Measurements from ENCODE around the gene FBXW8.

The FBXW8 gene

DNA sequence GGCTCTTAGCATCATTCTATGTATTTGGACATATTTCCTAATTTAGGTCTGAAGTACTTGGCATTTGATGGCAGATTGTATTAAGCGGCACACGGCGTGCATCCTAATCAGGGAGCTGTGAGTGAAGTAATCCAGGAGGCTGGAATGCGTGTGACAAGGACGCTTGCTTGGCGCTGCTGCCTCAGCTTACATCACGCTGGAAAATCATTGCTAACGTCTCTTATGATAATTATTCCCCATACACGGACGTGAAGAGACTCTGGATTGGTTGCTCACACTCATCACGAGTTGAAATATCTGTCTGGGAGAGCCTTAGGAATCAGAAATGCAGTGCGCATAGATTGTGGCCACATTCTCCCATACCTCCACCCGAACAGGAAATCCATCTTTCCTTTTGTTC is 85.3 kb downstream of the FBXW8 start:
- no peak for DNase-seq (ENCODE audit: low read depth in 2 of 2)

DNA sequence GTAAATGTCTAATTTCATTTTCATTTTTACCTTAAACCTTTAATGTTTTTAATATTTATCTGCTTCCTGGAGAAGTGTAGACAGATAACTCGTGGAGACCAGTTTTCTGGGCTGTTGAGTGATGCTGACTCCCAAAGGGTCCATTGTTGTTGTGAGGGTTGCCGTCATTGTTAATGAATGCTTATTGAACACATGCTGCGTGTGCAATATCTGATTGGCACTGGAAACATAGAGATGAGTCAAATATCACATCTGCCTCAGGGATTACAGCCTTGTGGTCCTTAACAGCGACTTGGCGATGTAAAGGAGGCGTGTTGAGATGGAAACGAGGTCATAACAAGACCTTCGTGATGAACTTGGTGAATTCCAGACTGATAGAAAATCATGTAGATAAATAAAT is 85.9 kb downstream of the FBXW8 start:
- DNase-seq (ENCODE audit: low read depth in 2 of 2): no peak

DNA sequence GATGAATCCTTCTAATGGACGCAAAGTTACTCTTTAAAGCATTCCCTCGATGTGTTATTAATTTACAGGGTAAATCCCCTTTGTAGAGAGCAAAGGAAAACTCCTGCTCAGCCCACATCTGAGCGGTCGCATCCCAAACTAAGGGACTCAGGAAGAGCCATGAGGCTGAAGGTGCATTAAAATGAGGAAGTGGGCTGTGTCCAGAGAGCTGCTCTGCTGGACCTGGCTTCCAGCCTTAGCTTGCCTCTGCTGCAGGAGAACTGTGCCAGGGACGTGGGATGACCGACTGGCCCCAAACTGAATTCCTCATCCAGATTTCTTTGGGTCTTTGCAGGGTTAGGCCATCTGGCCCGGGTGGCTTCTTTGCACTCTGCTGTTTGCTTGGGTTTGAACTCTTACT is 88.3 kb downstream of the FBXW8 start:
- no peak for DNase-seq (ENCODE audit: low read depth in 2 of 2)

DNA sequence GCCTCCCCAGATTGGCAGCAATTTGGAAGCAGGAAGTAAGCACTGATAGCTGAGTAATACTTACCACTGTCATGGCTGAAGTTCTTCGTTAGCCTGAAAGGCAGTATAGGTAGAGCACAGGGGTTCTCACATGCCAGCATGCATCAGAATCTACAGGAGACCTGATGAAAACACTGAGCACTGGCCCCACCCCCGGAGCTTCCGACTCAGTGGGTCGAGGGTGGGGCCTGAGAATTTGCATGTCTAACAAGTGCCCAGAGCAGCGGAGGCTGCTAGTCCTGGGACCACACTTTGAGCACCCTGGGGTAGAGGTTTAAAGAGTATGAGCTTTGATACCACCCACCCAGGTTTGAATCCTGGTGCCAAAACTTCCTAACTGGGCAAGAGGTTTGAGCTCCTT is 89.6 kb downstream of the FBXW8 start:
- DNase-seq (ENCODE audit: low read depth in 2 of 2): no peak

DNA sequence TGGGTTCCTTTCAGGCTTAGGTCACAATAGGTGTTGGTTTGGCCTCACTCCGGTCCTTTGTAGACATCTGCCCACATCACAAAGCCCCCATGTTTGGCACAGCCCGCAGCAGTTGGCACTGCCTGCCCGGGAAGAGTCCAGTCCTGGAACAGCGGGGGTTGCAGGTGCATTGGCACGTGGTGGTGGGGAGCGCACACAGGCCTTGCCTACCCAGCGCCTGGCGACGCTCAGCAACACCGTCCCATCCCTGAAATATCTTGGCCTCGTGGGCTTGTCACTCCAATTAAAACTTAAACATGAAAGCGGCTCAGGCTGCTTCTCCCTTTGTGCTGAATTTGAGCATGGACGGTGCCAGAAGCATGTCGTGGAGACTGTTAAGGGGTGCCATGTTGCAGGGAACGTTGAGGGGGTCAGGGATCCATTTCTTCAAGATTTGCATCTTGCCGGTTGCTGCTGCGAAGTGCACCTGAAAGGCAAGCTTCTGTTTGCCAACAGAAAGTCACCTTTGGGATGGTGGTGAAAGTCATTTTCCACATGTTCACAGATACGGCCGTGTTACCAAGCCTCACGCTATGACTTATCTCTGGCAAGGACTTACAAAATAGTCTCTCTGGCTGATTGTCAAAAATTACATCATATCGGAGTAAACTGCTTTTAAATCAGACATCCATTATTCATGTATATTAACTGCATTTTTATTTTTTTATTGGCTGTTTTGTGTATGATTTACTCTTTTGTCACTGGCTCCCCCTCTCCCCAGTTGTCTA is 91.5 kb downstream of the FBXW8 start:
- DNase-seq (ENCODE audit: low read depth in 2 of 2): no peak

DNA sequence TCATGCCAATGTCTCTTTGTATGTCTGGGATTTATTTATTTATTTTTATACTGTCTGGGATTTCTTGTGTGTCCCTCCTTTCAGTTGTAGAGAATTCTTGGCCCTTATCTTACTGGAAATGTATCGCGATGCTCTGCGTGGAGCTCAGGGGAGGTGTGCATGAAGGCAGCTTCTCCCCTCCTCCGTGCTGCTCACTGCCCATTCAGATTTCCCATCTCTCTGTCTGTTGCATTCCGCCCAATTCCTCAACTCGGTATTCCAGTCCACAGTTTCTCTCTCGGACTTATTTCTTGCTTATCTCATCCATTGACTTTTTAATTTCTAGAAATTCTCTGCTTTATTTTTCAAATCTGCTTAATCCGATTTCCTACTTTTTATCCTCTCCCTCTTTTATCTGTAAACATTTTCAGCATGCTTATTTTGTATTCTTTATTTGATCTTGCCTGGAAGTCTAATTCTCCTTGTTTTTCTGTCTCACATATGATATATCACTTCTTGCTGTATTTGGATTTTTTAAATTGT is 93.2 kb downstream of the FBXW8 start:
- DNase-seq (ENCODE audit: low read depth in 2 of 2): no peak

DNA sequence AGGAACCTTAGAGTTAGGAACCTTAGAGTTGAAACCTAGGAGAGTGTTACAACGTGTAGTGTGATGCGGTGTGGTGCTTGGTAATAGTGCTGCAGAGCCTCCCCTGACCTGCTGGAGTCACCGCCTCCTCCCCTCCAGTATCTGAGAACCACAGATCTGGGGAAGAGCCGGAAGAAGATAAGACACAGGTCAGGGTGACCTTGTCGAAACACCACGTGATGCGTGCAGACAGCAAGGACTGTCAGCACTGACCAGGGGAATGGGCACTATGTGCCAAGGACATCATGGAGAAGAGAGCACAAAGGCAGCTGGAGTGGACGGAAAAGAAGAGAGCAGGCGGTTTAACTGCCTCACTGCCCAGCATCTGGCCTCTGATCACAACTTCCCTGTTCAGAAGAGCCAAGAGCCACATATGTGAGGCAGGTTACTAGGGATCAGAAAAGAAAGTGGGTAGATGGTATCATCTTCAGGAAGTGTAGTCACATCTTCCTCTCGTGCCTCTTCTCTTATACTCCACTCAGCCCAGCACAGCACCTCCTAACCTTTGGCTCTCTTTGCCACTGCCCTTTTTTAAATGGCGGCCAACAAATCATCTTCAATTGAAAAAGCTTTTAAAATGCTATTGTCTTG is 94.8 kb downstream of the FBXW8 start:
- DNase-seq (ENCODE audit: low read depth in 2 of 2): no peak

DNA sequence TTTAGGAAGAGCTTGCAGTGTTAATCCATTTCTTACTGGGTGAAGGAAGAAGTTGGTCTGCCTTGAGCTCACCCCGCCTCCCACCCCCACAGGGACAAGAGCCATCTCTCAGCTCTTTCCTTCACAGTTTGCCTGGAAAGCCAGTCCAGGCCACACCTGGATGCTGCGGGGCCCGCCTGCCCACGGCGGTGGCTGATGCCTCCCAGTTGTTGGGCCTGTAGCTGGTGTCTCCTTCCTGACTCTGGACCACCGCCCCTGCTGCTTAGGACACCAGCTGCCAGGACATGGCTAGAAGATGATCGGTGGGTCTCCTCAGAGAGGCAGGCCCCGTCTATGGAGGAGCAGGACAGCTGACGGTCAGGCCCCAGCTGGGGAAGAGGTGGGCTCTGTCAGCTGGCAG is 95.6 kb downstream of the FBXW8 start:
- DNase-seq (ENCODE audit: low read depth in 2 of 2): no peak

DNA sequence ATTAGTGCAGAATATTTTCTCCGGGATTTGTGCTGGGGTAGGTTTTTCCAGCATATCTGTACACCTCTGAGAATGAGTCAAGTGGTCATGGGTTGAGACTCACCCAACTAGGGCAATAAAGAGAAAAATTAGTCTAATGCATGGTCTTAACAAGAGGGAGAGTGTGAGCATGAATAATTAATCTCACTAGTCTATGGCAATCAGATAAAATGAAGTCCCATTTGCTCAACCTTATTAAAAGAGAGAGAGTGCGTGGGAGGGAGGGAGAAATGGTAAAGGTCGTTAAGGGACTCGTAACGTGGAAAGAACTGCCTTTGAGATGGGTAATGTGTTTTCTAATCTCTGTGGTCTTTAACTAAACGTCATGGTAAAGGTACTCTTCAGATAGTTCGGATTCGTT is 96.8 kb downstream of the FBXW8 start:
- DNase-seq (ENCODE audit: low read depth in 2 of 2): no peak

DNA sequence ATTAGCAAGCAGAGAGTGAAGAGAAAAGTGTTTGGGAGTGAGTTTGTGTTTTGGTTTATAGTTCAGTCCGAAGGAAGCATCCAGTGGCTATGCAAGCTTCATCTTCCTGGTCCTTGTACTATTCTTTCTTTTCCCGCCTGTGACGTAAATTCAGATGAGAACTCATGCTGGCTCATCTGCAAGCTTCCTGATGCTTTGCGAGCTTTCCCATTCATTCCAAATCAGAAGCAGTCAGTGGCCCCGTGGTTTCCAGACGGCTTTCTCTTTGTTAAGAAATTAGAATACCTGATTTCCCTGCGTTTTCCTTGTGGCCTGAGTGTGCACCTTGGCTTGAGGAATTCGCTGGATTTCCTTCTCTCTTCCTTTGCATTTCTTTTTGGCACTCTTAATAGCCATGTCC is 99.0 kb downstream of the FBXW8 start:
- DNase-seq (ENCODE audit: low read depth in 2 of 2): no peak

DNA sequence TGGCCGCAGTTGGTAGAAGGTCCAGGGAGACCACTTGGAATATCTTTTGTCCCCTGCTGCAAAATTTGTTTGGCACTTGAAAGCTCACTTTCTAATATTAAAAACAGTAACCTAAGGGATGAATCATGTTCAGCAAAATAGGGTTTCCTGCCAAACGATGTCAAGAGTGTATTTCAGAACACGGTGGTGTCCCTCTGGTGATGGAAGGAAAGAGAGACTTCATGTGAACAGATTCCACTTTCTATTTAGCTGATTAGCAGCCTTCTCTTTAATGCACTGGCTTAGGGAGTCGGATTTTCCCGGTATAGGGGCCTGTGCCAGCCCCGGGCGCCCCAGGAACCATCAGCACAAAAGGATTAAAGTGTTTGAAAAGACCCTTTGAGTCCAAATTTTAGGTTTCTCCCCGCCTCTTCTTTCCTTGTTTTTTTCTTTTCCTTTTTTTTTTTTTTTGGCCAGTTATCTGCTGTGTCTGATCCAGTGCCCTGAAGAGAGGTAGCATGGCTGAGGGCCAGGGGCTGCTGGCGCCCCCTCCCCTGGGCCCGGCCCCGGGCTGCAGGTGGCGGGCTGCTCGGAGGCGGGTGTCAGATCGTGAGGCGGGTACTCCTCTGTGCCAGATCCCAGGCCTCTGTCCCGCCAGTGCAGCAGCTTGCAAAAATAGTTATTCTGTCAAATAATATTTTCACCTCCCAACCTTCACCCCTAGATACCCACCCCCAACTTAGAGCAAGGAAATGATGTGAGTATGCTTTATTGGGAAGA is 100.1 kb downstream of the FBXW8 start:
- no peak for DNase-seq (ENCODE audit: low read depth in 2 of 2)

DNA sequence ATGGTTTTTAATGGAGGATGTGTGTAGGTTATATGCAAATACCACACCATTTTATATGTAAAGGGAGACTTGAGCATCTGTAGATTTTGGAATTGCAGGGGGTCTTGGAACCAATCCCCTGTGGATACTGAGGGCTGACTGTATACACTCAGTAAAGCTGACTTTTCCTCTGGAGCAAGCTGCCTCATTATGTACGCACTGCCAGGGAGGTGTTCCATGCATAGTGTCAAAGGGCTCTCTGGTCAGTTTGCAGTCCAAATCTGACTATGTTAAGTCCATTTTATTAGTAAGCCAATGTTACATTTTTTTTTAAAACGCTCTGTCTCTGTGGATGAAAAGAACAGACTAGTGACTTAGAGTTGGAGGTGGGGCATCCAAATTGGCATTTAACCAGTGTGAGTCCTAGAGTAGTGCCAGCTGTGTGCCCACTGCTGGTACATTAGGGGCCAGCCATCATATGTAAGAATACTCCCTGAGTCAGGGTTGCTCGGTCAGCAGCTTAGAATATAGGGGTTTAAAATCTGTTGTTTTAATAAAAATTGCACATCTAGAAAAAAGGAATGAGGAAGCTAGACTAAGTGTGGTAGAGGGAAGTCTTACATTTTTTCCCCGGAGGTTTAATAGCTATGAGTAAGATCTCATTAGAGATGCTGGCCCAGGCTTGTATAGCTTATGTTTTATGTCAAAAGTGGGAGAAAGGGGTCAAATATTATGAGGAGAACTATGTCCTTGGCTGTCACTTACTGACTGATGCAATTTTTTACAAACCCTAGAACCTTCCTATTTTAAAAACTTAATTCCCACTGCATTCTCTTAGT is 101.4 kb downstream of the FBXW8 start:
- DNase-seq (ENCODE audit: low read depth in 2 of 2): no peak

DNA sequence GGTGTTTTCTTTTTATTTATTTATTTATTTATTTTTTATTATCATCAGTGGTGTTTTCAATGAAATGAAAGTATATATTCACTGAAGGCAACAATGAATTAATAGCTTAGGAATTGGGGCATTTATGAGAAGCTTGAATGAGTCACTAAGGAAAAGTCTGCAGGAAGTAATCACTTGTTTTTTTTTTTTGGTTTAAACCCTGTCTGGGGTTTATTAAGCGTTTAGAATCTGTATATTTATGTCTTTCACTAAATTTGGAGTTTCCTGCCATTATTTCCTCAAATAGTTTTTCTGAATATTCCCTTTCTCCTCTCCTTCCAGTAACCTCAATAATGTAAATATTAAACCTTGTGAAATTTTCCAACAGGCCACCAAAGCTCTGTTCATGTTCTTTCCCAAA is 103.0 kb downstream of the FBXW8 start:
- no peak for DNase-seq (ENCODE audit: low read depth in 2 of 2)

DNA sequence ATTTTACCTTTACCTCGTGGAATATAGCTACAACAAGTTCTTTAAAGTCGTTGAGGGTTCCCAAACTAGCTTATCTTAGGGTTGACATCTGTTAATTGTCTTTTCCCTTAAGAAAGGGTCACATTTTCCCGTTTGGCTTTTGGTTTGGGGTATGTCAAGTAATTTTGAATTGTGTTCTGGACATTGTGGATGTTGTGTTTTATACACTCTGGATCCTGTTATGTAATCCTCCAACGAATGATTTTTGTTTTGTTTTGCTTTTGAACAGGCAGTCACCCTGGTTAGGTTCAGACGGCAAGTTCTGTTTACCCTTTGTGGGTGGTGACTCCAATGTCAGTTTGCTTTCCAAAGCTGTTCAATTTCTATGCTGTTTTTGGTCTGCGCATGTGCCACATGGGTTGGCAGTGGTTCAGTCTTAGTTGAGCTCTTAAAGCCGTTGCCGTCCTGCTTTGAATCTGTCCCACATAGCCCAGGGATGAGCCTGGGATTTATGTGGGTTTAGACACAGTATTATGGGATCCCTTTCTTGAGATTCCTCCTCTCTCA is 103.7 kb downstream of the FBXW8 start:
- no peak for DNase-seq (ENCODE audit: low read depth in 2 of 2)

DNA sequence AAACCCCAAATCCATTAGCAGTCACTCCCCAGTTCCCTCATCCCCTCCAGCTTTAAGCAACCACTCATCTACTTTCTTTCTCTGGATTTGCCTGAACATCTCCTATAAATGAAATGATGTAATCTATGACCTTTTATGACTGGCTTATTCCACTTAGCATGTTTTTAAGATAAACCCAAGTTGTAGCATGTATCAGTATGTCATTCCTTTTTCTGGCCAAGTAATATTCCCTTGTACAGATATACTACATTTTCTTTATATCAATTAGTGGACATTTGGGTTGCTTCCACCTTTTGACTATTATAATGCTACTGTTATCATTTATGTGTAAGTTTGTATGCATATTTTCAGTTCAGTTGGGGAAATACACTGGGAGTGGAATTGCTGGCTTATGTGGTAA is 105.1 kb downstream of the FBXW8 start:
- DNase-seq (ENCODE audit: low read depth in 2 of 2): no peak

DNA sequence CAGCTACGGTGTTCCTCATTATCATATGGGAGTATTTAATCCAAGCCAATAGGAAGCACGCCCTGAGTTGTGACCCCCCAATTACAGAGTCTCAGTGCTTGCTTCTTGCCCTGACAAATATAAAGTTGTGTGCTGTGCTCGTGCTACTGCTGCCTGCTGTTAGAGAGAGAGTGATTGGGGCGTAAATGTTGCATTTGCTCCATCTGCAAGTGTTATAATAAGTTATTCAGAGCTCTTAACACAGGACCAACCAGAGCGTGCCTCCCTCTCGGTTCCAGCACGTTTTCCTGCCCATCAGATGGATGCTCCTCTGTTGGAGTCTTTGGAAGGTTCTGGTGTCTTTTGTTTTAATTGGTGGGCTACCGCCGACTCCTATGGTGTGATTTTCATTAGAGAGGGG is 107.1 kb downstream of the FBXW8 start:
- DNase-seq (ENCODE audit: low read depth in 2 of 2): no peak

DNA sequence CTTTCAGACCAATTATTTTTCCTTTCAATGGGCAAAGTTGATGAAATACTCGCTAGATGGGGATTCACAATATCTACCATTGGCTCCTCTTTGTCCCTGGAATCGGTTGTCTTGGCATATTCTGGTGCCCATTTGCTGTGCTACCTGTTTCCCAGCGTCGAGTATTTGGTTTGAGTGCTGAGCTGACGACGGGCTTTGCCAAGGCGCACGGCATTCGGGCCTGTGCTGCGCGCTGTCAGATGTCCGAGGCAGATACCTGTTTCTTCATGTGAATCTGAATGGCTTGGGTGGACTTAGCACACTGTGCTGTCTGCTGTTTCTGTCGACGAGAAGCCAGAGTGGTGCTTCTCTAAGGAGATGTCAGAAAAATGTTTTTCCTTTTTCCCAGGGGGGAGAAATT is 107.5 kb downstream of the FBXW8 start:
- no peak for DNase-seq (ENCODE audit: low read depth in 2 of 2)

DNA sequence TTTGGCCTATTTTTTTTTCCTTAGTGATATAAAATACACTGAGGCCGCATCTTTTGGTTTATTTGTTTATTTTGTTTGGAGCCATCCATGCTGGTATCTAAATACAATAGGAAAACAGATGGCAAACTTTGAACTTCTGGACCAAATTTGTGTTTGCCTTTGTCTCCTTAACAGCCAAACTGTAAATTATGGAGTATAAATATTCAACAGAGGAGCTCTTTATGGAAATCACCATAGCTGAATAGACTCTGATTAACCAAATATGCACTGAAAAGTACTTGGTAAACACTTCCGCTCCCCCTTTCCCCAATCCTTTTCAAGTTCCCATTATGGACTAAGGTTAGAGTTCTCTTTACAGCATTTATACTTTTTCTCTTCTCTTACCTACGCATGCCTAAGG is 107.9 kb downstream of the FBXW8 start:
- no peak for DNase-seq (ENCODE audit: low read depth in 2 of 2)

DNA sequence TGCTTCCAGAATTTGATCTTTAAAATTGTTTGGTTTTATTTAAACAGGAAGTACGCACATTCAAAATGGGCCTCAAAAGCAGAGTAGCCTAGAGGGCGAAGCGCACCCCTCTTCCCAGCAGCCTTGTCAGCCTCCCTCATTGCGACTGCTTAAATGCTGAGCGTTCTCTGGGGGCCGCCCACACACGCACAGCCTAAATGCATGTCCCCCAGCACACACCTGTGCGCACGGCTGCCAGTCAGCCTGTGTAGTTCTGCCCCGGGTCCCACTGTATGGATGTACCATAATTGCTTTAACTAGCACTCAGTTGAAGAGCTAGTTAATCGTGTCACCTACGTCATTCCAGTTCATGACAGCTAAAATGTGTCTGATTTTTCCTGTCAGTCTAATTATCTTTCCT is 109.1 kb downstream of the FBXW8 start:
- DNase-seq (ENCODE audit: low read depth in 2 of 2): no peak

DNA sequence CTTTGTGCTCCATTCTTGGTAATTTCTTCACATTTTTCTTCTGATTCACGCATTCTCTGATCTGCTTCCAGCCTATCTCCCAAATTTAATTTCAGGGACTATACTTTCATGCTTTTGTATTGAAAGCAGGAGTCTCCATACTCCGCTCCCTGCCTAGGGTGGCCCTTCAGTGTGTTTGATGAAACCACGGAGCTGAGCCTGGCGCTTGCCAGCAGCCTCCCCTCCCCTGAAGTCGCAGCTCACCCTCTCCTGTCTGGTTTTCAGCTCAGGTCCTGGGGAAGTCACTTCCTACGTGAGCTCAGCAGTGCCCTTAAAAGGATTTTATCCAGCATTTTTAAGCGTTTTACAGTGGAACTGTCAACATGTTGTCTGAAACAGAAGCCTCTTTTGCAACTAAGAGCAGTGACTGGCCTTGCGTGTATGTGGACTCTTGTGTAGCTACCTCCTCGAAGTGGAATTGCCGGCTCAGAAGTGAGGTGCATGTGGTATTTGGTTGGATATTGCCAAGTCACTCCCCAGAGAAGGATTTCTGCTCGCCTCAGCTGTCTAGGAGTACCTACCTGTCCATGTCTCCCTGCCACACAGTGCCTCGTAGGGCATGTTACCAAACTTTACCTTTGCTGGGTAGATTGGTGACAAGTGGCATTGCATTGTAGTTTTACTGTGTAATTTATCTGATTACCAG is 109.9 kb downstream of the FBXW8 start:
- no peak for DNase-seq (ENCODE audit: low read depth in 2 of 2)

DNA sequence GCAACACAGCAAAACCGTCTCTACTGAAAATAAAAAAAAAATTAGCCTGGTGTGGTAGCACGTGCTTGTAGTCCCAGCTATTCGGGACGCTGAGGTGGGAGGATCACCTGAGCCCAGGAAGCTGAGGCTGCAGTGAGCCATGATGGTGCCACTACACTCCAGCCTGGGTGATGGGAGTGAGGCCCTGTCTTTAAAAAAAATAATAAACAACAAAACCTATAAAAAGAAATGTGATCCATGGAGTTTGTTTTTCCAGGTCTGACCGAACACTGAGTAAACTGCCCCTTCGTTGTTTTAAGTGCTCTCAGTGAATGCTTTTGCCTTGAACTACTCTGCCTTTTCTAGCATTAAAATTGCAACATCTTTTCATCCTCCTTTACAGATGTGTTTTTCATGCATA is 111.7 kb downstream of the FBXW8 start:
- no peak for DNase-seq (ENCODE audit: low read depth in 2 of 2)
